Activated T-cell treated with anti-CD3 and anti-CD28 coated beads, Interleukin-2, amount 50 U/mL, for 4 hours (primary cell): Measurements from ENCODE around the gene TPRG1L. TPM values are rescaled to one million over a fixed set of nuclear protein-coding genes. Genes with fewer than 3 reads are reported as not detected.
"Not testable (repeated sequence)": the region's sequence is repeated elsewhere in the genome, so short reads cannot be mapped to it uniquely, and the experiment has no call there.

Experiments used
- ATAC-seq, 2 donors: fragments of 200-7000 bp; cut with Tn5 transposase; one replicate each; pipeline ENCODE4 v1.10.0; 2021
- DNase-seq: peaks from one replicate; pipeline ENCODE4 v3.0.0-alpha.2; 2020
- H3K27me3 Mint-ChIP-seq: one replicate; pipeline ENCODE4 v1.8.0; 2021; ENCODE audit warnings: low read depth, mixed read lengths
- H3K36me3 Mint-ChIP-seq: one replicate; pipeline ENCODE4 v1.8.0; 2022; ENCODE audit warnings: mixed read lengths; ENCODE audit not compliant: insufficient read depth
- H3K4me1 Mint-ChIP-seq: one replicate; pipeline ENCODE4 v1.8.0; 2021; ENCODE audit warnings: low read depth, mixed read lengths
- H3K4me3 Mint-ChIP-seq: one replicate; pipeline ENCODE4 v1.8.0; 2021; ENCODE audit warnings: mild to moderate bottlenecking, moderate library complexity, mixed read lengths
- H3K9me3 Mint-ChIP-seq: one replicate; pipeline ENCODE4 v1.8.0; 2021; ENCODE audit warnings: mixed read lengths
- total RNA-seq, 3 donors: library from RNA; stranded (reverse); gene quantifications; one replicate each; pipeline ENCODE4 v1.2.1, GENCODE V29; 2021

TPRG1L gene
- total RNA-seq, 3 donors from 2014 or later, result 15.0 to 17.6 (median 16.0) TPM

DNA sequence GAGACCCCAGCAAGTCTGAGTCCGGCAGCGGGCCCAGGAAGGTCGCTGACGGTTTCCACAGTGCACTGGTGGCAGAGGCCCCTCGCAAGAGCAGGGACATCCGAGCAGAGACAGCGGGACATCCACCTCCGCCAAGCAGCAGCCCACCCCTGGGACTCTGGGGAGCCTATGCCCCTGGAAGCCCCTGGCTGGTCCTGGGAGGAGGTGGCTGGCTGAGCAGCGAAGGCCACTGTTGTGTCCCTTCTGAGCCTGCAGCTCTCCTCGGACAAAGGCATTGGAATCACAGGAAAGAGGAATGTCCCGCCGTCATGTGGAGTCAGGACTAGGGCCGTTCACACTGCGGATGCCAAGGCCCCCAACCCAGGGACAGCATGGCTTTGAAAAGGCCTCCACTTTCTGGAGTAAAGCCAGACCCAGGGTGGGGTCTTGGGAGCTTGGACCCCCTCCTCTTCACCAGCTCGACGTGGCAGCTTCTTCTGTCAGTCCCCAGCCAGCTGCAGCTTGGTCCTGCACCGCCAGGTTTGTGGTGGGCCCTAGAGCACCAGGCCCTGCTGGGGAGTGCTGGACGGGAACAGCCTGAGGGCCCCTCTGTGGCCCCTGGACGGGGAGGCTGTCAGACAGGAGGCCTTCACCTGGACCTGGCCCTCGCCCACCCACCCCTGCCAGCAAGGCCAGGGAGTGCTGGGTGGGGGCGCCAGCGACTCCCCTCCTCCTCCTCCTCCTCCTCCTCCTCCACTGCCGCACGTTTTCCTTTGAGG is 14.9 kb upstream of the TPRG1L start:
- ATAC-seq, result no peak
- Mint-ChIP-seq H3K9me3 (no peaks in the 10 kb centered on the region), H3K4me1 (peaks cover 6% of the 10 kb centered on the region), H3K4me3 (peak overlapping the region; percentile 53), H3K36me3 (no peaks in the 10 kb centered on the region), H3K27me3 (peaks cover 17% of the 10 kb centered on the region)
- DNase-seq, result no peak

DNA sequence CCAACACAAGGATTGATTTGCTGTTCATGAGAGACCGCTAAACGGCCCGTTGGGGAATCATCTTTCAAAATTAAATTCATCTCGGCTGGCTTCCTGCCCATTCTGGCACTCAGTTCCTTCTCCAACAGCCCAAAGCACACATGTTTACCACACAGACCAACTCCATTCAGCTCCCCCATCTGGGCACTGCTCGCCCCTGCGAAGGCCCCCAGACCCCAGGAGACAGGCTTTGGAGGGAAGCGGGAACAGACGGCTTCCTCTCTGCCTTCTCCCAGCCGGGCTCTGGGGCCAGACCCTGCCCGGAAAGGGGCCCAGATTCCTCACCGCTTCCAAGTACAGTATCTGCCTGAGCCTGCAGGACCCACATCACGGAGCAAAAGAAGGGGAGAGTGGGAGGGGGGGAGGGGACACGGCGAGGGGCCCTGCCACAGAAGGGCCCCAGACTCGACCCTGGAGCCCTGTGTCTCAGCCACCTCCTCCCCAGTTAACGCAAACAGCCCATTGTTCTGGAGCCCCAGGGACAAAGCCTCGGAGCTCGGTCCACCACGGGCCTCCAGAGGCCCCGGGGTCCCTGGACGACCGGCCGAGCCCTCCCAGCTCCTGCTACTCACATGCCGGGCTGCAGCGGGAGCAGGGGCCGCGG is 14.2 kb upstream of the TPRG1L start:
- Mint-ChIP-seq H3K4me1 (peaks cover 6% of the 10 kb centered on the region), H3K27me3 (peaks cover 17% of the 10 kb centered on the region), H3K9me3 (no peaks in the 10 kb centered on the region), H3K36me3 (no peaks in the 10 kb centered on the region), H3K4me3 (peak overlapping the region; percentile 53)
- DNase-seq (no peak), ATAC-seq (no peak)

DNA sequence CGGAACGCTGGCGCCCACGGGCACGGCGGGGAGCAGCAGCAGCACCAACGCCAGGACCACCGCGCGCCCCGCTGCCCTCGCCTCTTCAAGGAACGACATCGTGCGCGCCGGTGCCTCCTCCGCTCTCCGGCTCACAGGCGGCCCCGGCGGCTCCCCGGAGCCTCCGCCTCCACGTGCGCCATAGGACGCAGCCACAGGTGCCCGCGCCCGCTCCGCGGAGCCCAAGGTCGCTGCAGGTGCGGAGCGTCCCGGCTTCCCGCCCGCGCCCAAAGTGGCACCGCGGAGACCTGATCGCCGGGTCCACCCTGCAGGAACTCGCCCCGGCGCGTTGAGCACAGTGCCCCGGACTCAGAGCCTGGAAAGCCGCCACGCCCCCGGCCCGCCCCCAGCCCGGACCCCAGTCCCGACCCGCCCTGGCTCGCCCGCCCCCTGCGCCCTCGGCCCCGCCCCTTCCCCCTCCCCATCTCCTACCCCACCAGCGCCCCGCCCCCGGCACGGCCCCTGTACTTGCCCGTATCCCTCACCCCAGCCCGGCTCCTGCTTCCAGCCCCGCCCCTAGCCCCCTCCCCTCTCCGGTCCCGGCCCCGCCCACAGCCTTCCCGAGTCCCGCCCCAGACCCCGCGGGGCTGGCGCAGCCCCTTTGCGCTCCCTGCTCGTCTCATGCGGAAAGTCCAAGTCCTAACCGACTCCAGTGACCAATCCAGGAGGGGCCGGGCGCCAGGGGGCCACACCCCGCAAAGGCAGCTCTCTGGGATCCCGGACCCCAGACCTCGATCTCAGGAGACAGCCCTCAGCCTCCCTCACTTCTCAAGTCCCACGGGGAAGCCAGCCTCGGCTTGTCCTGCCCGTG is 13.4 kb upstream of the TPRG1L start, which contains the start of gene MEGF6:
Gene MEGF6 (minus strand): TSS at position 339 of the 850 bp plus-strand sequence. CDS start 240 bp downstream, at position 99.
- H3K9me3 Mint-ChIP-seq, result no peaks in the 10 kb centered on the region
- peaks cover 6% of the 10 kb centered on the region for H3K4me1 Mint-ChIP-seq
- ATAC-seq, result peak; percentile 80 to 82
- no peaks in the 10 kb centered on the region for H3K36me3 Mint-ChIP-seq
- H3K27me3 Mint-ChIP-seq, result peaks cover 17% of the 10 kb centered on the region
- H3K4me3 Mint-ChIP-seq, result peak within 1 kb of the TSS; percentile 72
- peak; percentile 69 for DNase-seq

DNA sequence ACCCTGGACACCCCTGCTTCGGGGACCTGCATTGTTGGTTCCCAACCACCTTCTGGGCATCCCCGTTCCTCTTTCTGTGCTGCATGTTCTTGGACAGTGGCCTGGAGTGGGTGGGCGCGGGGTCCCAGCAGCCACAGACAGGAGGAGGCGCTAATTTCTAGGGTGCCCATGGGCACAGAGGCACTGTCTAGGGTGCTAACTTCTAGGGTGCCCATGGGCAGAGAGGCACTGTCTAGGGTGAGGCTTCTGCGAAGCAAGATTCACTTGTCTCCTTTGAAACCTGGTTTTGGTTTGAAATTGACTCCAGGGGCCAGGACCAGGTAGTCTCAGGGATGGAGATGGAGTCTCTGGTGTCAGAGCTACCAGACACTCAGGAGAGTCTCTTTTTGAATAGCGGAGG is 12.7 kb upstream of the TPRG1L start:
- H3K4me3 Mint-ChIP-seq, result peak overlapping the region; percentile 72
- no peak for ATAC-seq

DNA sequence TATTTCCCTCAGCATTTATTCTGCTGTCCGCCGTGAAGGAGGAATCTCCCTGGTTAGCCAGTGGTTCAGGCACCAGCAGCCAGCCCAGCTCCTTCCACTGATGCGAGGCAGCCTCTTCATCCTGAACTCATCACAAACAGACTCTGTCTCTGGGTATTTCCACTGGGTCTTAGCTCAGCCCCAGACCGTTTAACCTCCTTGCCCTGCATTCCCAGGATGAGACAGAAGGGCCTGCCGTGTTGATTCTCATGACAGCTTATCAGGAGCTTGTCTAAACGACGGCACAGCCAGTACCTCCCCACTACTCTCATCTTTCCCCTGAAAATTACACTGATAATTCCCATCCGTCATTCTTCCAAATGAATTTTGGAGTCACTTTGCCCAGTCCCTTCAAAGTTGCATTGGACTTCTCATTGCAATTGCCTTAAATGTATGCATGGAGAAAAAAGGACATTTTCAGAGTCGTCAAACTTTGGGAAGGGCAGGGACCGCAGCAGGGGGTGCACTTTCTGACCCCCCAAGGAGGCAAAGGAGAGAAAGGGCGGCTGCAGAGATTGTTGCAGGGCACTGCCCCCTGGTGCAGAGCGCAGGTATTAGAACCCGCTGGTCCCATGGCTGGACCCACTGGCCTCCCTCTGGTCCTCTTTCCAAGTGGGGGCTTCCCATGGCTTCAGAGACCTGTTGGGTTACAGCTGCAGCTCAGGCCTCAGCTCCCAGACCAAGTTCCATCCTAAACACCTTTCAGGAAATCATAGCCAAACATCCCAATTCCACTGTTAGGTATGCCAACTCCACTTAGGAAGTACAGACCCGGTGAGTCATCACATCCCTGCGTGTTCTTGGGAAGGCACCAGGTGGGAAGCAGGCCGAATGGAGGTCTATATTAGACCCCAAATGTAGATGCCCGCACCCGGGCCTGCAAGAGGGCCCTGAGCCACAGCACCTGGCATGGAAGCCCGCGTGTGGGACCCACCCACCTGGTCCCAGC is 9.8 kb upstream of the TPRG1L start:
- H3K27me3 Mint-ChIP-seq, result peaks cover 4% of the 10 kb centered on the region
- no peaks in the 10 kb centered on the region for H3K36me3 Mint-ChIP-seq
- no peak overlapping the region for H3K4me3 Mint-ChIP-seq
- H3K9me3 Mint-ChIP-seq, result no peaks in the 10 kb centered on the region
- no peak for DNase-seq
- ATAC-seq, result no peak
- peaks cover 17% of the 10 kb centered on the region for H3K4me1 Mint-ChIP-seq

More for the DNA sequence above, 12.7 kb upstream of the TPRG1L start:
- peaks cover 6% of the 10 kb centered on the region for H3K4me1 Mint-ChIP-seq
- DNase-seq, result no peak
- H3K36me3 Mint-ChIP-seq, result no peaks in the 10 kb centered on the region
- no peaks in the 10 kb centered on the region for H3K9me3 Mint-ChIP-seq
- H3K27me3 Mint-ChIP-seq, result peaks cover 17% of the 10 kb centered on the region

DNA sequence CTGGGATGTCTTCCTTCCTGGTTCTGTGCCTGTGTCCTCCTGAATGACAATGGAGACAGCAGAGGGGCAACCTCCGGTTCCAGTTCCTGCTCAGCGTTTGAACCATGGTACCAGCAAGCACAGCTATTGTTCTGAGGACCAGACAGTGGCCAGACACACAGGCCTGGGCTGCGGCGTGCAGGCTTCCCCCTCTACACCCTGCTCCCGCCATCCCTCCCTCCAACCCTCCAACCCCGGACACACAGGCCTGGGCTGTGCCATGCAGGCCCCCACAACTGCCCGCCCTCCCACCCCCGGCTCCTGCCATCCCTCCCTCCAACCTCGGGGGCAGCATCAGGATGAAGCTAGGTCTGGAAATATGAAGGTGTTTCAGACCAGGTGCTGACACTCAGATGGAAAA is 8.0 kb upstream of the TPRG1L start:
- peaks cover 19% of the 10 kb centered on the region for H3K4me1 Mint-ChIP-seq
- ATAC-seq, result no peak
- H3K4me3 Mint-ChIP-seq, result no peak overlapping the region
- H3K9me3 Mint-ChIP-seq, result no peaks in the 10 kb centered on the region
- H3K36me3 Mint-ChIP-seq, result no peaks in the 10 kb centered on the region
- DNase-seq, result no peak
- H3K27me3 Mint-ChIP-seq, result no peaks in the 10 kb centered on the region

DNA sequence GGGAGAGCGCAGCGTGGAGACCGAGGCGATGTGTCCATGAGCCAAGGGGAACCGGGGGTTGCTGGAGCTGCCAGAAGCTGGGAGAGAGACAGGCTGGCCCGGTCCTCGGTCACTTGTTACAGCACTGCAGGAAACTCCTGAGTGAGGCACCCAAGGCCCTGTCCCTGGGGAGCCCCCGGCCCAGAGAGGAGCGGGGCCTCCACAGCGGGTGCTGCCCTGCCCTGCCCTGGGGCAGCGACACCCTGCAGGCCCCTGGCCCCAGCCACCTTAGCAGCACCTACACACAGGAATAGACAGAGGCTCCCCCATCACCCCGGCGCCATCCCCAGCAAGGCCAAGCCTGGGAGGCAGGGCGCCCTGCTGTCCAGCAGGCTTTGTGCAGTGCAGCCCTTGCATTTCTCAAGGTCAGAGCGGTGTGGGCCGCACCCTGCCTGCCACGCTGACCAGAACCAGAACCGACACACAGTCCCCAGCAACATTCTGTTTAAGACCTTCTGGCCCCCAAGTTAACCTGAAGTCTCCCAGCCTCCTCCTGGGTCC is 6.9 kb upstream of the TPRG1L start:
- Mint-ChIP-seq H3K36me3 (no peaks in the 10 kb centered on the region), H3K9me3 (no peaks in the 10 kb centered on the region), H3K4me1 (peaks cover 28% of the 10 kb centered on the region), H3K27me3 (no peaks in the 10 kb centered on the region), H3K4me3 (no peak overlapping the region)
- DNase-seq, result no peak
- ATAC-seq, result no peak

DNA sequence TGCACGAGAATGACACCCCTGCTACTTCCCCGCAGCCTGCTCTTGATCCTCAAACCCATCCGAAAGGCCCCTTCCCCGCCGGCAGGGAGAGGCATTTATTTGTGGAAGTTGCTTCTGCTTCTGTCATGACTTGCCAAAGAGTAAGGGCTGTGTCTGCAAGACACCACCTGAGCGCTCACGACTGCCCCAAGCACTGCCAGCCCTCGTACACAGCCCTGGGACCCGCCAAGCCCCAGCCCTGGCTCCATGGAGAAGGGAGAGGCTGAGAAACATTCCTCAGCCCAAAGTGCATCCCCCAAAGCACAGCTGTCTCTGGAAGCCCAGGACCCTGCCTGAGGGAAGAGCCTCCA is 6.3 kb upstream of the TPRG1L start:
- ATAC-seq, result no peak
- Mint-ChIP-seq H3K4me3 (no peak overlapping the region), H3K27me3 (no peaks in the 10 kb centered on the region), H3K36me3 (no peaks in the 10 kb centered on the region), H3K9me3 (no peaks in the 10 kb centered on the region), H3K4me1 (peaks cover 34% of the 10 kb centered on the region)
- no peak for DNase-seq

DNA sequence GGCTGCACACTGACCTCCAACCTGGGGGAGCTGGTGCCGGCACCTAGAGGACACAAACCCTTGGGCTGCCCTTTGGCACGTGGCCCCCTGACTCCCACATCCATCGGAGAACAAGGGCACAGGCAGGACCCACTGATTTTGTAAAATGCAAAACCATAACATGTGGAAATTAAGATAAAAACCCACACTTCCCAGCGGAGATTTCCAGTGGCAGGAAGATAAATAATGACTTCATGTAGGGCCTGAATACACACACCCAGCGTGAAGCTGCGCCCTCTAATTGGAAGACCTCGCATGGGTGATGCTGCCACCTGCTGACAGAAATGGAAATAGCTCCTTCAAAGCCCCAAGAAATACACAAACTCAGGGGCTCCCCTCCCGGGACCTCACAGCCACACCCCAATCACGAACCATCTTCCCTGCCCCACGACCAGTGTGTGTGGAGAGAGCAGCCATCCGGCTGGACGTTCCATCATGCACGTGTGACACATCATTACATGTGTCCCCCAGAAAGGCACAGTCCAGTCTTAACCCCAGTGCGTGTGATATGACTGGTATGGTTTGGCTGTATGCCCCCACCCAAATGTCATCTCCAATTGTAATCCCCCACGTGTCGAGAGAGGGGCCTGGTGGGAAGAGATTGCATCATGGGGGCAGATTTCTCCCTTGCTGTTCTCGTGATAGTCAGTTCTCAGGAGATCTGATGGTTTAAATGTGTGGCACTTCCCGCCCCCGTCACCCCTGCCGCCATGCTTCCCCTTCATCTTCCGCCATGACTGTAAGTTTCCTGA is 5.7 kb upstream of the TPRG1L start:
- DNase-seq (peak; percentile 69), ATAC-seq (peak; percentile 88 to 91)
- Mint-ChIP-seq H3K4me3 (peak overlapping the region; percentile 34), H3K4me1 (peaks cover 40% of the 10 kb centered on the region), H3K9me3 (no peaks in the 10 kb centered on the region), H3K27me3 (no peaks in the 10 kb centered on the region), H3K36me3 (no peaks in the 10 kb centered on the region)

DNA sequence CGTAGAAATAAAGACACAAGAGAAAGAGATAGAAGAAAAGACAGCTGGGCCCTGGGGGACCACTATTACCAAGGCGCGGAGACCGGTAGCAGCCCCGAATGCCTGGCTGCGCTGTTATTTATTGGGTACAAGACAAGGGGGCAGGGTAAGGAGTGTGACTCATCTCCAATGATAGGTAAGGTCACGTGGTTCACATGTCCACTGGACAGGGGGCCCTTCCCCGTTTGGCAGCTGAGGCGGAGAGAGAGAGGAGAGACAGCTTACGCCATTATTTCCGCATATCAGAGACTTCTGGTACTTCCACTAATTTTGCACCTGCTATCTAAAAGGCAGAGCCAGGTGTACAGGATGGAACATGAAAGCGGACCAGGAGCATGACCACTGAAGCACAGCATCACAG is 4.1 kb upstream of the TPRG1L start:
- Mint-ChIP-seq H3K4me3 (no peak overlapping the region), H3K36me3 (no peaks in the 10 kb centered on the region), H3K4me1 (peaks cover 45% of the 10 kb centered on the region), H3K9me3 (no peaks in the 10 kb centered on the region), H3K27me3 (no peaks in the 10 kb centered on the region)
- ATAC-seq, result no peak
- no peak for DNase-seq

DNA sequence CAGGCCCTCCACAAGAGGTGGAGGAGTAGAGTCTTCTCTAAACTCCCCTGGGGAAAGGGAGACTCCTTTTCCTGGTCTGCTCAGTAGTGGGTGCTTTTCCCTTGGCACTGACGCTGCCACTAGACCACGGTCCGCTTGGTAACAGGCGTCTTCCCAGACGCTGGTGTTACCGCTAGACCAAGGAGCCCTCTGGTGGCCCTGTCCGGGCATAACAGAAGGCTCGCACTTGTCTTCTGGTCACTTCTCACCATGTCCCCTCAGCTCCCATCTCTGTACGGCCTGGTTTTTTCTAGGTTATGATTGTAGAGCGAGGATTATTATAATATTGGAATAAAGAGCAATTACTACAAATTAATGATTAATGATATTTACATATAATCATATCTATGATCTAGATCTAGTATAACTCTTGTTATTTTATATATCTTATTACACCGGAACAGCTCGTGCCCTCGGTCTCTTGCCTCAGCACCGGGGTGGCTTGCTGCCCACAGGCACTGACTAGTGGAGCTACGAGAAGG is 3.6 kb upstream of the TPRG1L start:
- H3K4me1 Mint-ChIP-seq, result peaks cover 49% of the 10 kb centered on the region
- not testable (repeated sequence) for H3K36me3 Mint-ChIP-seq, H3K4me3 Mint-ChIP-seq, H3K9me3 Mint-ChIP-seq, ATAC-seq, DNase-seq, H3K27me3 Mint-ChIP-seq

DNA sequence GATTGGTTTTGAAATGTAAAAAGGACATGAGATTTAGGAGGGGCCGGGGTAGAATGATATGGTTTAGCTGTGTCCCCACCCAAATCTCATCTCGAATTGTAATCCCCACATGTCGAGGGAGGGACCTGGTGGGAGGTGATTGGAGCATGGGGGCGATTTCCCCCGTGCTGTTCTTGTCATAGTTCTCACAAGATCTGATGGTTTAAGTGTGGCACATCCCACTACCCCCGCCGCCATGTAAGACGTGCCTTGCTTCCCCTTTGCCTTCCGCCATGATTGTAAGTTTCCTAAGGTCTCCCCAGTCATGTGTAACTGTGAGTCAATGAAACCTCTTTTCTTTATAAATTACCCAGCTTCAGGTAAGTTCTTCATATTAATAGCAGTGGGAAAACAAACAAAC is 2.7 kb upstream of the TPRG1L start:
- ATAC-seq, H3K36me3 Mint-ChIP-seq, H3K4me3 Mint-ChIP-seq, H3K9me3 Mint-ChIP-seq, DNase-seq, H3K27me3 Mint-ChIP-seq: not testable (repeated sequence)
- peaks cover 50% of the 10 kb centered on the region for H3K4me1 Mint-ChIP-seq
